Measurements from ENCODE around the gene CNTN5. TPM values are rescaled to one million over a fixed set of nuclear protein-coding genes. Genes with fewer than 3 reads are reported as not detected.

CNTN5 gene
- total RNA-seq, 1 experiment from 2014 or later = not detected

GRCh38 chr11:99634581-99634980 is 613.8 kb downstream of the CNTN5 start:
- Histone ChIP-seq H3K23ac (ENCODE audit: insufficient read length, low read depth, low read length) (no peak overlapping the region), H2BK20ac (ENCODE audit: low read depth, low read length, poor library complexity, severe bottlenecking) (no peak overlapping the region), H2AFZ (ENCODE audit: low read length) (no peak overlapping the region), H2AK5ac (ENCODE audit: insufficient read length, low read length) (no peak overlapping the region), H3K23me2 (ENCODE audit: insufficient read length, low read depth, low read length, poor library complexity, severe bottlenecking) (no peaks in the 10 kb centered on the region), H4K5ac (ENCODE audit: insufficient read length, low read depth, low read length) (no peak overlapping the region), H2BK5ac (ENCODE audit: insufficient read length, low read length) (no peak overlapping the region), H3K27me3 (ENCODE audit: insufficient read depth, low read length) (no peaks in the 10 kb centered on the region), H2BK120ac (ENCODE audit: low read depth, low read length, poor library complexity, severe bottlenecking) (no peak overlapping the region), H3K14ac (ENCODE audit: insufficient read depth, low read length) (no peak overlapping the region), H3T11ph (ENCODE audit: low read length) (no peak overlapping the region), H3K18ac (ENCODE audit: insufficient read length, low read depth, low read length) (no peak overlapping the region), H4K20me1 (ENCODE audit: control insufficient read depth, insufficient read depth, insufficient read length) (no peaks in the 10 kb centered on the region), H3K9me3 (ENCODE audit: control insufficient read depth, low read depth, low read length) (no peaks in the 10 kb centered on the region), H3K4ac (ENCODE audit: low read depth, low read length) (no peak overlapping the region), H3K56ac (ENCODE audit: insufficient read length, low read depth, low read length) (no peak overlapping the region), H3K4me1 (ENCODE audit: insufficient read depth, low read length) (no peaks in the 10 kb centered on the region), H2BK12ac (ENCODE audit: insufficient read length, low read depth, low read length) (no peak overlapping the region), H3K79me1 (ENCODE audit: insufficient read depth, low read depth, low read length, poor library complexity, severe bottlenecking) (no peaks in the 10 kb centered on the region), H3K79me2 (ENCODE audit: insufficient read depth, low read length) (no peaks in the 10 kb centered on the region), H3K4me2 (ENCODE audit: insufficient read depth, insufficient read length, low read length) (no peak overlapping the region), H3K27ac (ENCODE audit: insufficient read length, low read depth, low read length) (no peak overlapping the region), H2BK15ac (ENCODE audit: low read depth, low read length) (no peak overlapping the region), H4K91ac (ENCODE audit: insufficient read length, low read depth, low read length) (no peak overlapping the region), H3K9ac (ENCODE audit: extremely low read depth, insufficient read length, low read length) (no peak overlapping the region), H4K8ac (replicated peaks; ENCODE audit: insufficient read length, low read depth, low read length) (no peak overlapping the region)
- TF ChIP-seq CTCF (conservative IDR thresholded peaks at IDR 0.05) = no peak
- H3K4me3 Mint-ChIP-seq = no peak overlapping the region
- no peak overlapping the region for H3K27ac Mint-ChIP-seq
- no peak for DNase-seq
- no peaks in the 10 kb centered on the region for H3K27me3 Mint-ChIP-seq (ENCODE audit: low read depth)
- no CpG with 5 or more reads among the region's 4 CpGs for WGBS (ENCODE audit: extremely low coverage, insufficient read length, low lambda C conversion rate)
- peaks cover 0 to 10% (median under 1%) of the 10 kb centered on the region in 3 experiments; a peak in 3 of 7 replicates for H3K36me3 Mint-ChIP-seq (ENCODE audit: insufficient read depth in 1 of 3, low read depth in 3 of 3)
- peaks cover 13 to 16% of the 10 kb centered on the region in 2 experiments; a peak in 3 of 4 replicates for H3K4me1 Mint-ChIP-seq
- peaks cover 8 to 10% of the 10 kb centered on the region in 2 experiments; a peak in 4 of 5 replicates for H3K9me3 Mint-ChIP-seq
